SK-N-SH (cell line): ENCODE measurements around the gene ACADS. TPM values are rescaled to one million over a fixed set of nuclear protein-coding genes. Genes with fewer than 3 reads are reported as not detected.

Source experiments
- CTCF ChIA-PET: fragments of 300-600, 350-600 bp; formaldehyde crosslinking; extraction: SDS; loops from one replicate; lab custom pipeline; 2021; lab: Yijun Ruan, JAX
- POLR2A ChIA-PET: fragments of 350-600 bp; sonication (Branson Sonifier 250); formaldehyde crosslinking; extraction: SDS; loops from one replicate; lab custom pipeline; 2020; ENCODE audit warnings: antibody characterized with exemption, inconsistent platforms; lab: Yijun Ruan, JAX
- DNase-seq: peaks from one replicate; pipeline ENCODE4 v3.0.0; 2012
- H2AFZ ChIP-seq: fragments of 200-600 bp; sonication (generic); 2 replicates; pipeline ENCODE4 v1.8.1; 2016; ENCODE audit warnings: antibody characterized with exemption, mild to moderate bottlenecking, low read depth
- H3F3A ChIP-seq: fragments of 200-600 bp; sonication (generic); replicated peaks from 2 replicates; pipeline ENCODE3; 2016; ENCODE audit warnings: antibody characterized with exemption, mild to moderate bottlenecking; ENCODE audit not compliant: insufficient read depth
- H3K27ac ChIP-seq, 2 experiments: fragments of 200-500 bp in 1 of 2; fragments of 200-600 bp in 1 of 2; sonication (Bioruptor generic) in 1 of 2; sonication (generic), shearing (Covaris generic) in 1 of 2; 2 replicates each; pipeline versions ENCODE4 v1.5.1 to v1.6.1; 2014 to 2016; ENCODE audit warnings: low read depth in 2 of 2, inconsistent platforms in 1 of 2, low read length in 1 of 2, mild to moderate bottlenecking in 1 of 2, mixed read lengths in 1 of 2
- H3K27me3 ChIP-seq: fragments of 200-600 bp; sonication (generic), shearing (Covaris generic); 2 replicates; pipeline ENCODE4 v1.6.1; 2016; ENCODE audit warnings: mixed run types; ENCODE audit not compliant: insufficient read depth
- H3K36me3 ChIP-seq, 2 experiments: fragments of 200-500 bp in 1 of 2; fragments of 200-600 bp in 1 of 2; sonication (Bioruptor generic) in 1 of 2; sonication (generic) in 1 of 2; replicated peaks in 1 of 2; 2 replicates each; pipeline versions ENCODE3 to v1.5.1; 2014 to 2016; ENCODE audit warnings: low read length in 1 of 2, mild to moderate bottlenecking in 1 of 2; ENCODE audit not compliant: insufficient read depth in 2 of 2, control insufficient read depth in 1 of 2
- H3K4me1 ChIP-seq, 2 experiments: fragments of 200-500 bp in 1 of 2; fragments of 200-600 bp in 1 of 2; sonication (Bioruptor generic) in 1 of 2; sonication (generic), shearing (Covaris generic) in 1 of 2; 2 replicates each; pipeline versions ENCODE4 v1.5.1 to v1.6.1; 2014 to 2016; ENCODE audit warnings: low read depth in 1 of 2, low read length in 1 of 2, mixed run types in 1 of 2; ENCODE audit not compliant: insufficient read depth in 2 of 2, control insufficient read depth in 1 of 2
- H3K4me2 ChIP-seq: fragments of 200-600 bp; sonication (generic), shearing (Covaris generic); 2 replicates; pipeline ENCODE4 v1.6.1; 2017; ENCODE audit warnings: mixed run types
- H3K4me3 ChIP-seq, 2 experiments: fragments of 200-500 bp in 1 of 2; fragments of 200-600 bp in 1 of 2; sonication (Bioruptor generic) in 1 of 2; sonication (generic), shearing (Covaris generic) in 1 of 2; 2 replicates each; pipeline versions ENCODE4 v1.5.1 to v1.8.1; 2014 to 2016; ENCODE audit warnings: low read depth in 2 of 2, inconsistent platforms in 1 of 2, low read length in 1 of 2, mild to moderate bottlenecking in 1 of 2, mixed read lengths in 1 of 2, moderate library complexity in 1 of 2
- H3K79me2 ChIP-seq: fragments of 200-600 bp; sonication (generic); 2 replicates; pipeline ENCODE4 v1.8.1; 2017; ENCODE audit warnings: mild to moderate bottlenecking; ENCODE audit not compliant: insufficient read depth
- H3K9ac ChIP-seq: fragments of 200-600 bp; sonication (generic); 2 replicates; pipeline ENCODE4 v1.6.1; 2017; ENCODE audit warnings: mixed run types
- H3K9me2 ChIP-seq: fragments of 200-600 bp; sonication (generic); 2 replicates; pipeline ENCODE4 v1.6.1; 2017; ENCODE audit warnings: mixed run types
- H3K9me3 ChIP-seq: fragments of 200-600 bp; sonication (generic); 2 replicates; pipeline ENCODE4 v1.6.1; 2017; ENCODE audit warnings: mixed run types, mild to moderate bottlenecking, moderate library complexity
- H4K20me1 ChIP-seq: fragments of 200-600 bp; sonication (generic); 2 replicates; pipeline ENCODE4 v1.6.1; 2017; ENCODE audit warnings: mild to moderate bottlenecking, mixed run types; ENCODE audit not compliant: insufficient read depth
- CHD2 ChIP-seq: fragments of 150-350 bp; IDR thresholded peaks from 2 replicates; pipeline ENCODE4 v1.6.1; 2018; ENCODE audit warnings: low read length; ENCODE audit not compliant: partially characterized antibody
- FOSL2 ChIP-seq: IDR thresholded peaks from 2 replicates; pipeline ENCODE4 v1.4.0; 2012; ENCODE audit warnings: low read depth, mild to moderate bottlenecking, moderate library complexity, borderline replicate concordance
- FOXJ3 ChIP-seq: sonication (generic); formaldehyde crosslinking; IDR thresholded peaks from 2 replicates; pipeline ENCODE4 v1.5.1; 2020; ENCODE audit warnings: mild to moderate bottlenecking, missing genetic modification reagents
- GABPA ChIP-seq: IDR thresholded peaks from 2 replicates; pipeline ENCODE4 v1.4.0; 2012; ENCODE audit warnings: low read depth, mild to moderate bottlenecking
- GATA2 ChIP-seq: sonication (generic); formaldehyde crosslinking; IDR thresholded peaks from 2 replicates; pipeline ENCODE4 v1.5.0; 2020; ENCODE audit warnings: mild to moderate bottlenecking, missing genetic modification reagents
- MXI1 ChIP-seq: IDR thresholded peaks from 2 replicates; pipeline ENCODE4 v1.6.1; 2012; ENCODE audit warnings: mild to moderate bottlenecking, low read depth, low read length, improper control_type of control experiment
- NRF1 ChIP-seq: IDR thresholded peaks from 2 replicates; pipeline ENCODE4 v1.6.1; 2012; ENCODE audit warnings: low read depth, mild to moderate bottlenecking, low read length
- RCOR1 ChIP-seq: fragments of 150-350 bp; IDR thresholded peaks from 2 replicates; pipeline ENCODE4 v1.6.1; 2017; ENCODE audit warnings: antibody characterized with exemption, low read length
- SIN3A ChIP-seq: IDR thresholded peaks from 2 replicates; pipeline ENCODE4 v1.6.1; 2012; ENCODE audit warnings: low read depth, mild to moderate bottlenecking, low read length, moderate library complexity, borderline replicate concordance
- SMC3 ChIP-seq: IDR thresholded peaks from 2 replicates; pipeline ENCODE4 v1.6.1; 2012; ENCODE audit warnings: low read depth, low read length, improper control_type of control experiment
- TAF1 ChIP-seq: IDR thresholded peaks from 2 replicates; pipeline ENCODE4 v1.6.1; 2012; ENCODE audit warnings: low read depth, mild to moderate bottlenecking, low read length, moderate library complexity, borderline replicate concordance
- YY1 ChIP-seq: IDR thresholded peaks from 2 replicates; pipeline ENCODE4 v1.4.0; 2012; ENCODE audit warnings: low read depth, mild to moderate bottlenecking
- WGBS: methylation state at CpG from one replicate; pipeline ENCODE4 v1.1.6; 2017; ENCODE audit warnings: low lambda C conversion rate; 5-methylcytosine and 5-hydroxymethylcytosine counted together
- polyA plus RNA-seq, 3 experiments: library from polyadenylated mRNA; depleted of rRNA; stranded (reverse); fragments of >200 nt; gene quantifications; 2 replicates each; pipeline ENCODE4 v1.2.3, GENCODE V29; 2012
- TF ChIP-seq, protein P1 (sequence below): fragments of 200-600 bp; sonication (generic); IDR thresholded peaks from 2 replicates; pipeline ENCODE4 v1.6.1; 2017; ENCODE audit warnings: antibody characterized with exemption, mild to moderate bottlenecking, moderate library complexity
- TF ChIP-seq, protein P2 (sequence below): fragments of 150-350 bp; IDR thresholded peaks from 2 replicates; pipeline ENCODE4 v1.6.1; 2017; ENCODE audit warnings: antibody characterized with exemption, low read length, low read depth, borderline replicate concordance

Gene ACADS
- polyA plus RNA-seq, 1 of the 3 experiments (the other 2 are of a cell fraction), result 4.9 TPM

DNA sequence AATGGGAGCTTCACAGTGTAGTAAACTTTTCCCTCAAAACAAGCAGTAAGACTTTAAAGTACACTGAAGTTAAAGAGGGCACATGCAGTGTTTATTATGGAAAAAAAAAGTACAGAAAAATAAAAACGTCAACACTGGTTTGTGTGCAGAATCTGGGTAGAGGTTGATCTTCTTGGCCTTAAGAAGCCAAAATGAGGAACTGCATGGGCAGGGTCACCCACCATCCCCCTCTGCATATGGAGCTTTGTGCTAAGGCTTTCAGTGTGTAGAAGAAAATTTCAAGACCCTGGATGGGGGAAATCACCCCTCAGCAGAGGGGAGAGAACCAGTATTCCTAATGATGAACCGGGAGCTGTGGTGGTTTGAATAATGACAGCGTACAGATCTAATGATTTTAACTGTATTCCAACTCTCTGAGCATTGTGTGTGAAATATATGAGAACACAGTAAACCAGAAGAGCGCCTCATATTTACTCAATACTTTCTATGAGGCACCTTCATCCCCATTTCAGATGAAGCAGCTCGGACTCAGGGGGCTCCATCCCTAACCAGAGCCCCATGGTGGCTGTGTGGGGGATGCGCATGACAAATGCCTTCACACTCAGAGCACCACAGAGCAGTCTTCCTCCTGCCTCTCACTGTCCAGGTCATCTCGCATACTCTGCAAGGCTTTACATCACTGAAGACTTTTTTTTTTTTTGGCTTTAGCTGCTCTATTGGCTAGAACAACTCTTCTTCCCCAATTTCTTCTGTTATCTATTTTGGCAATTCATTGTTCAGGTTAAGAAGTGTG lies 33.4 kb downstream of the ACADS start:
- Histone ChIP-seq H3K79me2 (no peaks in the 10 kb centered on the region), H3K9me3 (0 out of 2 replicates have a peak, but pooled peaks cover 3% of the 10 kb centered on the region), H3K27me3 (no peaks in the 10 kb centered on the region), H3K36me3 (peaks cover 0 to 29% of the 10 kb centered on the region in 2 experiments), H3K9me2 (no peaks in the 10 kb centered on the region)
- DNase-seq, result no peak
- TF ChIP-seq TAF1 (no peak), RCOR1 (no peak), GABPA (no peak), FOSL2 (no peak), MXI1 (no peak), CHD2 (no peak), YY1 (no peak), SMC3 (no peak), NRF1 (no peak), SIN3A (no peak), GATA2 (CRISPR knock-in tag) (no peak), FOXJ3 (no peak)
- TF ChIP-seq, protein P1, sequence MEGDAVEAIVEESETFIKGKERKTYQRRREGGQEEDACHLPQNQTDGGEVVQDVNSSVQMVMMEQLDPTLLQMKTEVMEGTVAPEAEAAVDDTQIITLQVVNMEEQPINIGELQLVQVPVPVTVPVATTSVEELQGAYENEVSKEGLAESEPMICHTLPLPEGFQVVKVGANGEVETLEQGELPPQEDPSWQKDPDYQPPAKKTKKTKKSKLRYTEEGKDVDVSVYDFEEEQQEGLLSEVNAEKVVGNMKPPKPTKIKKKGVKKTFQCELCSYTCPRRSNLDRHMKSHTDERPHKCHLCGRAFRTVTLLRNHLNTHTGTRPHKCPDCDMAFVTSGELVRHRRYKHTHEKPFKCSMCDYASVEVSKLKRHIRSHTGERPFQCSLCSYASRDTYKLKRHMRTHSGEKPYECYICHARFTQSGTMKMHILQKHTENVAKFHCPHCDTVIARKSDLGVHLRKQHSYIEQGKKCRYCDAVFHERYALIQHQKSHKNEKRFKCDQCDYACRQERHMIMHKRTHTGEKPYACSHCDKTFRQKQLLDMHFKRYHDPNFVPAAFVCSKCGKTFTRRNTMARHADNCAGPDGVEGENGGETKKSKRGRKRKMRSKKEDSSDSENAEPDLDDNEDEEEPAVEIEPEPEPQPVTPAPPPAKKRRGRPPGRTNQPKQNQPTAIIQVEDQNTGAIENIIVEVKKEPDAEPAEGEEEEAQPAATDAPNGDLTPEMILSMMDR, result no peak
- TF ChIP-seq, protein P2, sequence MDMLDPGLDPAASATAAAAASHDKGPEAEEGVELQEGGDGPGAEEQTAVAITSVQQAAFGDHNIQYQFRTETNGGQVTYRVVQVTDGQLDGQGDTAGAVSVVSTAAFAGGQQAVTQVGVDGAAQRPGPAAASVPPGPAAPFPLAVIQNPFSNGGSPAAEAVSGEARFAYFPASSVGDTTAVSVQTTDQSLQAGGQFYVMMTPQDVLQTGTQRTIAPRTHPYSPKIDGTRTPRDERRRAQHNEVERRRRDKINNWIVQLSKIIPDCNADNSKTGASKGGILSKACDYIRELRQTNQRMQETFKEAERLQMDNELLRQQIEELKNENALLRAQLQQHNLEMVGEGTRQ, result no peak
- TF ChIP-seq, all 33 proteins: peak for 0
- ChIA-PET POLR2A (no interaction called here), CTCF (interaction anchor here (0.8 to 1.5 kb wide), 2 partner anchors 110 to 212 kb away, joined by 3 read pairs; no protein-coding TSS in a partner anchor)
- no peak overlapping the region for H3K4me2 ChIP-seq
- H3K4me1 ChIP-seq, result peaks cover 0 to 12% of the 10 kb centered on the region in 2 experiments; a peak in 1 of 4 replicates
- H3K4me3 ChIP-seq, result no peak overlapping the region
- 91% methylated on average over 7 of the region's 7 CpGs for WGBS
- H3K9ac ChIP-seq, result no peak overlapping the region
- no peaks in the 10 kb centered on the region for H3F3A ChIP-seq
- H2AFZ ChIP-seq, result no peak overlapping the region
- H4K20me1 ChIP-seq, result no peaks in the 10 kb centered on the region
- no peak overlapping the region for H3K27ac ChIP-seq
